Neural crest cell (in vitro differentiated cells): ENCODE data around the gene TRAPPC5. TPM values are rescaled to one million over a fixed set of nuclear protein-coding genes. Genes with fewer than 3 reads are reported as not detected.

ENCODE experiments used
- DNase-seq: peaks from one replicate; pipeline ENCODE4 v3.0.0; 2021; ENCODE audit warnings: low read depth, mixed read lengths, low spot score
- H3K27ac Mint-ChIP-seq: one replicate; pipeline ENCODE4 v1.8.0; 2021; ENCODE audit warnings: mild to moderate bottlenecking, mixed read lengths; ENCODE audit not compliant: unreplicated experiment
- H3K27me3 Mint-ChIP-seq: 2 replicates; pipeline ENCODE4 v1.8.0; 2021; ENCODE audit warnings: low read depth, mild to moderate bottlenecking, mixed read lengths
- H3K36me3 Mint-ChIP-seq: 2 replicates; pipeline ENCODE4 v1.8.0; 2021; ENCODE audit warnings: low read depth, mild to moderate bottlenecking, mixed read lengths
- H3K4me1 Mint-ChIP-seq: 2 replicates; pipeline ENCODE4 v1.8.0; 2021; ENCODE audit warnings: mixed read lengths
- H3K4me3 Mint-ChIP-seq: one replicate; pipeline ENCODE4 v1.8.0; 2021; ENCODE audit warnings: mild to moderate bottlenecking, mixed read lengths
- H3K9me3 Mint-ChIP-seq: 2 replicates; pipeline ENCODE4 v1.8.0; 2021; ENCODE audit warnings: mixed read lengths
- total RNA-seq: library from RNA; stranded (reverse); gene quantifications from 2 replicates; pipeline ENCODE4 v1.2.1, GENCODE V29; 2021
- TF ChIP-seq, protein P1 (sequence below): fragments of 200-600 bp; sonication (generic); conservative IDR thresholded peaks from 2 replicates; pipeline ENCODE4 v1.5.0; 2021; ENCODE audit warnings: antibody characterized with exemption, mild to moderate bottlenecking

Gene TRAPPC5
- total RNA-seq, 1 donor from 2014 or later = 83.8 TPM

DNA sequence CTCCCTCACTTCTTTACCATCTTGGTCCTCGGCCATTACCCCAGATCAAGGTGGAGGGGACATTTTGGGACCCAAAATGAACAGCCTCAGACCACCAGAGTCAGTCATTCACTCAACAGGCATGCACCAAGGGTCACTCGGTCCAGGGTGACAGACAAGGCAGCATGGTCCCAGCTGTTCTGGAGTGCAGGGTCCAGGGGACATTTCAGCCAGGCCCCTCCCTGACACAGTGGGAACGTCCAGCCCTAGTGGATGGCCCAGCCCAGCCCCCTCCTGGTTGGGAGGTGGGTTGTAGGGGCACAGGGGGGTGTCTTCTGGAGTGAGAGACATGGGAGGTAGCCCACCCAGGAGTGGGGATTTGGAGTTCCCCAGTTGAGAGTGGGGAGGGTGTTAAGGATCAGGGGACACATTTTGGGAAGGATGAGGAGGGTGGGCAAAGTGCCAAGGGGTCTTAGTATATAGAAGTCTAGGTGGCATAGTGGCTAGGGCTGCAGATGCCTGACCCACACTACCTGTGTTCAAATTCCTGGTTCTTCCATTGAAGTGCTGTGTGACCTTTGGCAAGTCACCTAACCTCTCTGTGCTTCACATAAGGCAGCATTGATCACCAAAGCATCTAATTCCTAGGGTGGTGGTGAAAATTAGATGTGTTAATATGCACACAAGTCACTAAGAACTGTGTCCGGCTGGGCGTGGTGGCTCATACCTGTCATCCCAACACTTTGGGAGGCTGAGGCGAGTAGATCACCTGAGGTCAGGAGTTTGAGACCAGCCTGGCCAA lies 23.8 kb downstream of the TRAPPC5 start:
- DNase-seq = no peak
- Mint-ChIP-seq H3K27ac (no peak overlapping the region), H3K36me3 (no peaks in the 10 kb centered on the region), H3K4me1 (no peaks in the 10 kb centered on the region), H3K9me3 (no peaks in the 10 kb centered on the region), H3K4me3 (no peak overlapping the region), H3K27me3 (peaks cover 44% of the 10 kb centered on the region)
- TF ChIP-seq, protein P1, sequence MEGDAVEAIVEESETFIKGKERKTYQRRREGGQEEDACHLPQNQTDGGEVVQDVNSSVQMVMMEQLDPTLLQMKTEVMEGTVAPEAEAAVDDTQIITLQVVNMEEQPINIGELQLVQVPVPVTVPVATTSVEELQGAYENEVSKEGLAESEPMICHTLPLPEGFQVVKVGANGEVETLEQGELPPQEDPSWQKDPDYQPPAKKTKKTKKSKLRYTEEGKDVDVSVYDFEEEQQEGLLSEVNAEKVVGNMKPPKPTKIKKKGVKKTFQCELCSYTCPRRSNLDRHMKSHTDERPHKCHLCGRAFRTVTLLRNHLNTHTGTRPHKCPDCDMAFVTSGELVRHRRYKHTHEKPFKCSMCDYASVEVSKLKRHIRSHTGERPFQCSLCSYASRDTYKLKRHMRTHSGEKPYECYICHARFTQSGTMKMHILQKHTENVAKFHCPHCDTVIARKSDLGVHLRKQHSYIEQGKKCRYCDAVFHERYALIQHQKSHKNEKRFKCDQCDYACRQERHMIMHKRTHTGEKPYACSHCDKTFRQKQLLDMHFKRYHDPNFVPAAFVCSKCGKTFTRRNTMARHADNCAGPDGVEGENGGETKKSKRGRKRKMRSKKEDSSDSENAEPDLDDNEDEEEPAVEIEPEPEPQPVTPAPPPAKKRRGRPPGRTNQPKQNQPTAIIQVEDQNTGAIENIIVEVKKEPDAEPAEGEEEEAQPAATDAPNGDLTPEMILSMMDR = no peak

DNA sequence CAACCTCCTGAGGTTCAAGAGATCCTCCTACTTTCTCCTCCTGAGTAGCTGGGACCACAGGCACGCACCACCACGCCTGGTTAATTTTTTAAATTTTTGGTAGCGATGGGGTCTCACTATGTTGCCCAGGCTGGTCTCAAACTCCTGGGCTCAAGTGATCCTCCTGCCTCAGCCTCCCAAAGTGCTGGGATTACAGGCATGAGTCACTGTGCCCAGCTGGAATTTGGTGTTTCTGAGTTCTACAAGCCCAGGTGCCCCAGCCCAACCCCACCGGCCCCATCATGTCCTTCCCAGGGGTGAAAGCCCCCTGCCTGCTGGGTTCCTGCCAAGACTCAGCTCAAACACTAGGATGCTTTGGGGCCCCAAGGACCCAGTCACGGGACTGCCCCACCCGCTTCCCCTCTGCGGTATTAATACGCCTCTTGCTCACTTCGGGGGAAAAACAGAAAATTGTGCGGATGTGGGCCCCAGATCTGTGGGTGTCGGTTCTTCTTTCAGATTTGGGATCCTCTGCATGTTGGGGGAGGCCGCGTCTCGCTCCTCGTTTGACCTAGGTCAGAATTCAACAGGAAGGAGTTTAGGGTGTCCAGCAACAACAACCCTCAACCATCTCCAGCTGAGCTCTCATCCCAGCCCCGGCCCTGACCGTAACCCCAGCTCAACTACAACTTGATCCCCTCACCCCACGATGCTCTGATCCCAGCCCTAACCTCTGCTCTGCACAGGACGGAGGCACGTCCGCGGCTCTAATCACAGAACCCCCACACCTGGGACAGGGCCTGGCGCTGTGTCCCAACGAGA lies 25.0 kb downstream of the TRAPPC5 start:
- Mint-ChIP-seq H3K27ac (no peak overlapping the region), H3K4me1 (no peaks in the 10 kb centered on the region), H3K4me3 (no peak overlapping the region), H3K27me3 (peaks cover 40% of the 10 kb centered on the region), H3K36me3 (no peaks in the 10 kb centered on the region), H3K9me3 (no peaks in the 10 kb centered on the region)
- DNase-seq = no peak
- TF ChIP-seq, protein P1 = no peak

DNA sequence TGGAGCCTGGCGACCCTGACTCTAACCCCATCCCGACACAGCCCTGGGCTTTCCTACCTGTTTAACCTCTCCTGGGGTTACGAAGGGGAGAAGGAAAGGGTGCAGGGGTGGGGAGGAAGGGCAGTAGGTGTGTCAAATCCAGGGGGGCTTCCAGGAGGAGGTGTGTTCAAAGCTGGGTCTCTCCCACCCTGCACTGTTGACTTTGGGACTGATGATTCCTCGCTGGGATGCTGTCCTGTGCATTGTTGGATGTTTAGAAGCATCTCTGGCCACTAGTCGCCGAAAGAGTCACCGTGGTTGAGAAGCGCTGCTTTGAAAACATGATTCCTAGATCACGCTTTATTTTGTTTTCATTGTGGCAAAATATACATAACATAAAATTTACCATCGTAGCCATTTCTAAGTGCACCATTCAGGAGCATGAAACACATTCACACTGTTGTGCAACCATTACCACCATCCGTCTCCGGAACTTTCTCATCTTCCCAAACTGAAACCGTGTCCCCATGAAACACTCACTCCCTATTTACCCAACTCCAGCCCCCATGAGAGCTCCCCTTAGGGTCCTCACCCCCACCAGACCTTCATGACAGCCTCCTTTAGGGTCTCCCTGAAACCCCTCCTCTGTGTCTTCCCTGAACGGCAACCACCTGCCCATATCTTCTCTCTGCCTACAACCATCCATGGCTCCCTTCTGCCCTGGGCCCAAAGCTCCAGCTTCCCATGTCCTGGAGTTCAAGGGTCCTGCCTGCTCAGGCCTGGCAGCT lies 25.7 kb downstream of the TRAPPC5 start:
- TF ChIP-seq, protein P1 = no peak
- Mint-ChIP-seq H3K36me3 (no peaks in the 10 kb centered on the region), H3K9me3 (no peaks in the 10 kb centered on the region), H3K27me3 (peaks cover 42% of the 10 kb centered on the region), H3K4me1 (no peaks in the 10 kb centered on the region), H3K27ac (peak overlapping the region; percentile 57), H3K4me3 (no peak overlapping the region)
- no peak for DNase-seq

DNA sequence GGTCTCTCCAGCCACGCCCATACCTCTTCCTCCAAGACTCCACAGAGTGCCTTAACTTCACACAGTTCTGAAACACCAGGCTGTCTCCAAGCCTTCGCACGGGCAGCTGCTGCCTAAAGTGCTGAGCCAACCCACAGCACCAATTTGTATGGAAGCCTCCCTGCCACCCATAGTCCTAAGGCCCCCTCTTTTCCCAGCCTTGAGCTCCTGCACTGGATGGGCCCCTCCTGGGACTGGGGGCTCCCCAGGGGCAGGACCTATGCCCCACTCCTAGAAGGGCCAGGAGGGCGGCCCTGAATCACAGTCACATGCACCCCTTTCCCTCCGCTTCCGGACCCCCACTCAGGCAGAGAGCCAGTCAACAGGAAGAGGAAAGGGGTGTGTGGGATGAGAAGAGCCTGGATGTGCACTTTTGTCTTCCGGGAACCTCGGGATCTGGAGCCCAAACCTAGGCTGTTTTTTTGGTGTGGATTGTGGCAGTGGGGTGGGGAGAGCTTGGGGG lies 26.4 kb downstream of the TRAPPC5 start:
- Mint-ChIP-seq H3K27me3 (peaks cover 39% of the 10 kb centered on the region), H3K27ac (peak overlapping the region; percentile 57), H3K9me3 (no peaks in the 10 kb centered on the region), H3K36me3 (no peaks in the 10 kb centered on the region), H3K4me1 (no peaks in the 10 kb centered on the region), H3K4me3 (no peak overlapping the region)
- TF ChIP-seq, protein P1 = no peak
- no peak for DNase-seq

DNA sequence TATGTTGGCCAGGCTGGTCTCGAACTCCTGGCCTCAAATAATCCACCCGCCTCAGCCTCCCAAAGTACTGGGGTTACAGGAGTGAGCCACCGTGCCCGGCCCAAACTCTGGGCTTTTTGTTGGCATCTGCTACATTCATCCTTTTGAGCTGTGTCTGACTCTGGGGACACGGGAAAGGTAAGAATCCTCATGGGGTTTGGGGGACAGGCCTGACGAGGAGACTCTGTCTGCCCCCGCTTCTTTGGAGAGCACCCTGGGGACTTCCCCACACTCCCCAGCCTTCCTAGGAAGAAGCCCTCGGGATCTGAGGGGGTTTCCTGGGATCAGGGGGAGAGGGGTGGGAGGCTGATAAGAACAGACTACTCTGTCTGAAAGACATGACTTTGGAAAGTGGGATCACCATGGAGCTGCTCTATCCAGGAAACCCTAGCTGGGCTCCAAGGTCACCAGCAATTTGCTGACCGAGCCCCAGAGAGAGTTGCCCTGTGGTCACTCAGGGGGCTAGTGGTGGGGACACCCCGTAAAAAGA lies 29.4 kb downstream of the TRAPPC5 start:
- no peak for DNase-seq
- Mint-ChIP-seq H3K4me3 (no peak overlapping the region), H3K27ac (no peak overlapping the region), H3K27me3 (peaks cover 23% of the 10 kb centered on the region), H3K4me1 (no peaks in the 10 kb centered on the region), H3K9me3 (no peaks in the 10 kb centered on the region), H3K36me3 (no peaks in the 10 kb centered on the region)
- TF ChIP-seq, protein P1 = no peak
